GM12801 (cell line): ENCODE data around the gene SLC8A2.

Experiments used
- CTCF ChIP-seq: IDR thresholded peaks from one replicate; pipeline ENCODE4 v1.5.1; 2011; ENCODE audit warnings: control low read depth; ENCODE audit not compliant: insufficient read length; ENCODE audit errors: extremely low read depth

SLC8A2 gene

GRCh38 chr19:47405854-47406417 lies 65.8 kb downstream of the SLC8A2 start:
- TF ChIP-seq CTCF: no peak

GRCh38 chr19:47405197-47405550 lies 66.5 kb downstream of the SLC8A2 start:
- no peak for TF ChIP-seq CTCF

- no peak for TF ChIP-seq CTCF
Observed at GRCh38 chr19:47404334-47405196, 67.1 kb downstream of the SLC8A2 start.

- no peak for TF ChIP-seq CTCF
Observed at GRCh38 chr19:47402504-47402903, 69.2 kb downstream of the SLC8A2 start.

GRCh38 chr19:47398707-47399597 lies 72.7 kb downstream of the SLC8A2 start:
- TF ChIP-seq CTCF: no peak

- peak; percentile 68 for TF ChIP-seq CTCF
Observed at GRCh38 chr19:47391510-47392223, 80.0 kb downstream of the SLC8A2 start.
